ENCODE measurements around the gene TMEM163. TPM values are rescaled to one million over a fixed set of nuclear protein-coding genes. Genes with fewer than 3 reads are reported as not detected.
"Not testable (repeated sequence)": the region's sequence is repeated elsewhere in the genome, so short reads cannot be mapped to it uniquely, and the experiment has no call there.

Gene TMEM163
- total and polyA plus RNA-seq, 2 donors (not counting 3 experiments of a cell fraction or from before 2014, with no cell fraction given), result 1.0 to 2.8 TPM

DNA sequence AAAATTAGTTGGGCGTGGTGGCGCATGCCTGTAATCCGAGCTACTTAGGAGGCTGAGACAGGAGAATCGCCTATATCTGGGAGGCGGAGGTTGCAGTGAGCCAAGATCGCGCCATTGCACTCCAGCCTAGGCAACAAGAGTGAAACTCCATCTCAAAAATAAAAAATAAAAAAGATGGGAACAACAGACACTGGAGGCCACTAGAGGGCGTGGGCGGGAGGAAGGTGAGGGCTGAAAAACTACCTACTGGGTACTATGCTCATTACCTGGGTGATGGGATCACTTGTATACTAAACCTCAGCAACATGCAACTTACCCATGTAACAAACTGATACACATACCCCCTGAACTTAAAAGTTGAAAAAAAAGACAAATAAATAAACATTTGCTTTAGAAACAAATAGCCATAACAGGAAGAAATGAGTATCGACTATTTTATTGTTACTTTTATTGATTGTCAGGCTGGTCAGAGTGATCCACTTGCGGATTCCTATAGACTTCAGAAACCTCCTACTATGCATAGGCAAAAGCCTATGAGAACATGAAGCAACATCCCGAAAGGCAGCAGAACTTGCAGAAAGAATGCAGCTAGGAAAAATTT is 61.0 kb downstream of the TMEM163 start:
- peak; percentile 35 for FAIRE-seq
- H3K9me3 ChIP-seq (replicated peaks; ENCODE audit: control insufficient read depth, insufficient read depth, low read length), result no peaks in the 10 kb centered on the region
- ChIA-PET POLR2A (no interaction called here), CTCF (interaction anchor here (0.7 to 2.0 kb wide), 19 partner anchors 13 to 241 kb away, joined by 3 to 11 read pairs (median 3); partner anchors contain the start of gene TMEM163)
- H3K27ac ChIP-seq (ENCODE audit: insufficient read depth, low read depth, low read length), result no peak overlapping the region
- intact Hi-C loops (cut with micrococcal nuclease) (loop anchor here (1.0 to 5.0 kb wide), 3 partner anchors 25 to 121 kb away; partner anchors contain the start of gene TMEM163), dilution Hi-C loops (cut with MboI; ENCODE audit: extremely low pct_ligation_motif_present, low sequenced_read_pairs) (no loop called here)
- no peaks in the 10 kb centered on the region for H3K4me1 ChIP-seq (ENCODE audit: control insufficient read depth, extremely low read depth, insufficient read depth, low read length)
- peaks cover 0 to 3% of the 10 kb centered on the region in 2 experiments for H3K27me3 ChIP-seq (ENCODE audit: control insufficient read depth in 2 of 2, insufficient read depth in 2 of 2, low read length in 2 of 2)
- BruUV-seq (replicated peaks), result no TSS peak
- no peaks in the 10 kb centered on the region for H3K36me3 ChIP-seq (ENCODE audit: control insufficient read depth in 2 of 2, extremely low read depth in 1 of 2, insufficient read depth in 2 of 2, low read length in 2 of 2)
- H3K4me3 ChIP-seq (replicated peaks in 1 of 3; ENCODE audit: insufficient read depth in 1 of 3, low read depth in 1 of 3, low read length in 3 of 3), result no peak overlapping the region
- no peak overlapping the region for H3K4me2 ChIP-seq (ENCODE audit: insufficient read depth, low read length)
- no peak for TF ChIP-seq GATA2 (IDR thresholded peaks at IDR 0.05; ENCODE audit: insufficient read depth, insufficient read length, low read depth, low read length)
- TF ChIP-seq, protein P1, sequence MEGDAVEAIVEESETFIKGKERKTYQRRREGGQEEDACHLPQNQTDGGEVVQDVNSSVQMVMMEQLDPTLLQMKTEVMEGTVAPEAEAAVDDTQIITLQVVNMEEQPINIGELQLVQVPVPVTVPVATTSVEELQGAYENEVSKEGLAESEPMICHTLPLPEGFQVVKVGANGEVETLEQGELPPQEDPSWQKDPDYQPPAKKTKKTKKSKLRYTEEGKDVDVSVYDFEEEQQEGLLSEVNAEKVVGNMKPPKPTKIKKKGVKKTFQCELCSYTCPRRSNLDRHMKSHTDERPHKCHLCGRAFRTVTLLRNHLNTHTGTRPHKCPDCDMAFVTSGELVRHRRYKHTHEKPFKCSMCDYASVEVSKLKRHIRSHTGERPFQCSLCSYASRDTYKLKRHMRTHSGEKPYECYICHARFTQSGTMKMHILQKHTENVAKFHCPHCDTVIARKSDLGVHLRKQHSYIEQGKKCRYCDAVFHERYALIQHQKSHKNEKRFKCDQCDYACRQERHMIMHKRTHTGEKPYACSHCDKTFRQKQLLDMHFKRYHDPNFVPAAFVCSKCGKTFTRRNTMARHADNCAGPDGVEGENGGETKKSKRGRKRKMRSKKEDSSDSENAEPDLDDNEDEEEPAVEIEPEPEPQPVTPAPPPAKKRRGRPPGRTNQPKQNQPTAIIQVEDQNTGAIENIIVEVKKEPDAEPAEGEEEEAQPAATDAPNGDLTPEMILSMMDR (IDR thresholded peaks at IDR 0.05; ENCODE audit: extremely low read depth in 1 of 2, insufficient read depth in 1 of 2, low read depth in 1 of 2, low read length in 2 of 2), result peak; percentile 54 to 59
- no peaks in the 10 kb centered on the region for H4K20me1 ChIP-seq (replicated peaks; ENCODE audit: control insufficient read depth, extremely low read depth, insufficient read depth, low read length)
- H2AFZ ChIP-seq (ENCODE audit: low read depth, low read length), result no peak overlapping the region
- H3K79me2 ChIP-seq (ENCODE audit: control insufficient read depth, insufficient read depth, low read length), result no peaks in the 10 kb centered on the region
- DNase-seq (ENCODE audit: low read depth, low spot score), result peak; percentile 22
- H3K9ac ChIP-seq (replicated peaks; ENCODE audit: extremely low read depth, insufficient read depth, low read length), result no peak overlapping the region
- no peaks in the 10 kb centered on the region for H3K9me1 ChIP-seq (replicated peaks; ENCODE audit: control insufficient read depth, extremely low read depth, insufficient read depth, low read length)

DNA sequence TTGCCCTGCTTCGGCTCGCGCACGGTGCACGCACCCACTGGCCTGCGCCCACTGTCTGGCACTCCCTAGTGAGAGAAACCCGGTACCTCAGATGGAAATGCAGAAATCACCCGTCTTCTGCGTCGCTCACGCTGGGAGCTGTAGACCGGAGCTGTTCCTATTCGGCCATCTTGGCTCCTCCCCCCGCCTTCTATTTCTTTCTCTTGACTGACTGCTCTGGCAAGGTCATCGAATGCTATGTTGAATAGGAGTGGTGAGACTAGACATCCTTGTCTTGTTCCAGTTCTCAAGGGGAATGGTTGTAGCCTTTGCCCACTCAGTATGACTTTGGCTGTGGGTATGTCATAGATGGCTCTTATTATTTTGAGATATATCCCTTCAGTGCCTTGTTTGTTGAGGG is 62.4 kb downstream of the TMEM163 start:
- dilution Hi-C loops (cut with MboI; ENCODE audit: extremely low pct_ligation_motif_present, low sequenced_read_pairs); DNase-seq (ENCODE audit: low read depth, low spot score); H3K4me1 ChIP-seq (ENCODE audit: control insufficient read depth, extremely low read depth, insufficient read depth, low read length); FAIRE-seq; H3K36me3 ChIP-seq (ENCODE audit: control insufficient read depth in 2 of 2, extremely low read depth in 1 of 2, insufficient read depth in 2 of 2, low read length in 2 of 2); H3K4me2 ChIP-seq (ENCODE audit: insufficient read depth, low read length); H4K20me1 ChIP-seq (replicated peaks; ENCODE audit: control insufficient read depth, extremely low read depth, insufficient read depth, low read length); POLR2A ChIA-PET; H2AFZ ChIP-seq (ENCODE audit: low read depth, low read length); H3K27ac ChIP-seq (ENCODE audit: insufficient read depth, low read depth, low read length); H3K79me2 ChIP-seq (ENCODE audit: control insufficient read depth, insufficient read depth, low read length); BruUV-seq (replicated peaks); H3K4me3 ChIP-seq (replicated peaks in 1 of 3; ENCODE audit: insufficient read depth in 1 of 3, low read depth in 1 of 3, low read length in 3 of 3); H3K27me3 ChIP-seq (ENCODE audit: control insufficient read depth in 2 of 2, insufficient read depth in 2 of 2, low read length in 2 of 2); H3K9ac ChIP-seq (replicated peaks; ENCODE audit: extremely low read depth, insufficient read depth, low read length); H3K9me1 ChIP-seq (replicated peaks; ENCODE audit: control insufficient read depth, extremely low read depth, insufficient read depth, low read length); H3K9me3 ChIP-seq (replicated peaks; ENCODE audit: control insufficient read depth, insufficient read depth, low read length): not testable (repeated sequence)
- intact Hi-C loops (cut with micrococcal nuclease), result loop anchor here (2.0 to 5.0 kb wide), 2 partner anchors 26 to 61 kb away; partner anchors contain the start of gene TMEM163
- CTCF ChIA-PET, result interaction anchor here (0.8 to 2.0 kb wide), 3 partner anchors 26 to 242 kb away, joined by 3 to 11 read pairs (median 6); no protein-coding TSS in a partner anchor
